Smooth muscle cell (in vitro differentiated cells): Measurements from ENCODE around the gene YAF2. TPM values are rescaled to one million over a fixed set of nuclear protein-coding genes. Genes with fewer than 3 reads are reported as not detected.

Experiments
- DNase-seq: peaks from one replicate; lab custom pipeline; 2025; ENCODE audit not compliant: unreplicated experiment; lab: John Stamatoyannopoulos, UW
- H2AFZ ChIP-seq: fragments of 200-600 bp; sonication (generic); 2 replicates; pipeline ENCODE4 v1.6.0; 2016; ENCODE audit warnings: antibody characterized with exemption, low read depth, mild to moderate bottlenecking
- H3F3A ChIP-seq: fragments of 200-600 bp; sonication (generic); 2 replicates; pipeline ENCODE4 v1.6.0; 2017; ENCODE audit warnings: antibody characterized with exemption, low read depth
- H3K27ac ChIP-seq: fragments of 200-600 bp; sonication (generic); 2 replicates; pipeline ENCODE4 v1.5.1; 2016; ENCODE audit warnings: low read depth, mild to moderate bottlenecking
- H3K27me3 ChIP-seq: fragments of 200-600 bp; sonication (generic); 2 replicates; pipeline ENCODE4 v1.6.1; 2016; ENCODE audit warnings: low read depth, mild to moderate bottlenecking
- H3K36me3 ChIP-seq: fragments of 200-600 bp; sonication (generic); 2 replicates; pipeline ENCODE4 v1.5.1; 2016; ENCODE audit warnings: low read depth
- H3K4me1 ChIP-seq: fragments of 200-600 bp; sonication (generic); 2 replicates; pipeline ENCODE4 v1.5.1; 2016; ENCODE audit warnings: low read depth
- H3K4me2 ChIP-seq: fragments of 200-600 bp; sonication (generic); 2 replicates; pipeline ENCODE4 v1.6.0; 2016; ENCODE audit warnings: mild to moderate bottlenecking
- H3K4me3 ChIP-seq: fragments of 200-600 bp; sonication (generic); 2 replicates; pipeline ENCODE4 v1.5.1; 2016; ENCODE audit warnings: mild to moderate bottlenecking
- H3K79me2 ChIP-seq: fragments of 200-600 bp; sonication (generic); 2 replicates; pipeline ENCODE4 v1.6.0; 2016; ENCODE audit warnings: low read depth, mild to moderate bottlenecking
- H3K9ac ChIP-seq: fragments of 200-600 bp; sonication (generic); 2 replicates; pipeline ENCODE4 v1.6.0; 2016; ENCODE audit warnings: low read depth
- H3K9me3 ChIP-seq: fragments of 200-600 bp; sonication (generic); replicated peaks from 2 replicates; pipeline ENCODE4 v1.5.1; 2016; ENCODE audit warnings: low read depth
- H4K20me1 ChIP-seq: fragments of 200-600 bp; sonication (generic); 2 replicates; pipeline ENCODE4 v1.6.0; 2016; ENCODE audit warnings: low read depth
- CTCF ChIP-seq: fragments of 200-600 bp; sonication (generic); IDR thresholded peaks from 2 replicates; pipeline ENCODE4 v1.5.1; 2017; ENCODE audit warnings: borderline replicate concordance, mild to moderate bottlenecking, antibody characterized with exemption; ENCODE audit not compliant: insufficient read depth, poor library complexity, severe bottlenecking
- WGBS: methylation state at CpG from one replicate; pipeline ENCODE4 v1.1.7; 2016; ENCODE audit warnings: low lambda C conversion rate; 5-methylcytosine and 5-hydroxymethylcytosine counted together
- polyA plus RNA-seq: library from polyadenylated mRNA; unstranded; fragments of >200 nt; fragmentation: Nextera tagmentation; extraction: Ambion mirVana; gene quantifications from 2 replicates; pipeline ENCODE4 v1.2.1, GENCODE V29; 2016
- total RNA-seq: library from RNA; depleted of rRNA; stranded (reverse); fragments of >200 nt; gene quantifications from 2 replicates; pipeline ENCODE4 v1.2.3, GENCODE V29; 2014

The YAF2 gene
- total and polyA plus RNA-seq, 2 experiments from 2014 or later: 21.1 to 25.0 TPM

- no peaks in the 10 kb centered on the region for H3K4me1 ChIP-seq
- H3K27me3 ChIP-seq: peaks cover 31% of the 10 kb centered on the region
- H3F3A ChIP-seq: no peaks in the 10 kb centered on the region
- TF ChIP-seq CTCF: no peak
- no peaks in the 10 kb centered on the region for H3K36me3 ChIP-seq
- no peak overlapping the region for H3K27ac ChIP-seq
- WGBS: 80% methylated on average over 3 of the region's 3 CpGs
- H4K20me1 ChIP-seq: no peaks in the 10 kb centered on the region
- H3K9me3 ChIP-seq: no peaks in the 10 kb centered on the region
- H3K9ac ChIP-seq: no peak overlapping the region
- H3K79me2 ChIP-seq: no peaks in the 10 kb centered on the region
- no peak for DNase-seq
- H3K4me3 ChIP-seq: no peak overlapping the region
- H2AFZ ChIP-seq: no peak overlapping the region
- no peak overlapping the region for H3K4me2 ChIP-seq
Measured at GRCh38 chr12:42281844-42282243, 43.8 kb upstream of the YAF2 start.

GRCh38 chr12:42281278-42281677 is 43.2 kb upstream of the YAF2 start:
- no peaks in the 10 kb centered on the region for H3K4me1 ChIP-seq
- no peak for DNase-seq
- no peaks in the 10 kb centered on the region for H4K20me1 ChIP-seq
- no peaks in the 10 kb centered on the region for H3K9me3 ChIP-seq
- 33% methylated on average over 3 of the region's 3 CpGs for whole genome bisulfite sequencing
- H3K9ac ChIP-seq: no peak overlapping the region
- peaks cover 34% of the 10 kb centered on the region for H3K27me3 ChIP-seq
- no peaks in the 10 kb centered on the region for H3K79me2 ChIP-seq
- no peak overlapping the region for H3K27ac ChIP-seq
- no peak overlapping the region for H2AFZ ChIP-seq
- no peak for TF ChIP-seq CTCF
- no peaks in the 10 kb centered on the region for H3F3A ChIP-seq
- H3K36me3 ChIP-seq: no peaks in the 10 kb centered on the region
- no peak overlapping the region for H3K4me3 ChIP-seq
- H3K4me2 ChIP-seq: no peak overlapping the region

- Histone ChIP-seq H3K4me2 (no peak overlapping the region), H4K20me1 (no peaks in the 10 kb centered on the region), H3K9ac (no peak overlapping the region), H3K27me3 (peaks cover 25% of the 10 kb centered on the region), H3K79me2 (no peaks in the 10 kb centered on the region), H3K4me1 (no peaks in the 10 kb centered on the region), H2AFZ (no peak overlapping the region), H3K4me3 (no peak overlapping the region), H3F3A (no peaks in the 10 kb centered on the region), H3K9me3 (no peaks in the 10 kb centered on the region), H3K27ac (no peak overlapping the region), H3K36me3 (no peaks in the 10 kb centered on the region)
- TF ChIP-seq CTCF: no peak
- no peak for DNase-seq
Measured at GRCh38 chr12:42278128-42278510, 40.1 kb upstream of the YAF2 start.

- Histone ChIP-seq H3K9me3 (no peaks in the 10 kb centered on the region), H3K4me3 (no peak overlapping the region), H4K20me1 (no peaks in the 10 kb centered on the region), H3K79me2 (no peaks in the 10 kb centered on the region), H3K4me1 (no peaks in the 10 kb centered on the region), H3F3A (no peaks in the 10 kb centered on the region), H3K27ac (no peak overlapping the region), H2AFZ (no peak overlapping the region), H3K4me2 (no peak overlapping the region), H3K9ac (no peak overlapping the region), H3K27me3 (peaks cover 25% of the 10 kb centered on the region), H3K36me3 (no peaks in the 10 kb centered on the region)
- 90% methylated on average over 6 of the region's 6 CpGs for WGBS
- TF ChIP-seq CTCF: no peak
- no peak for DNase-seq
Measured at GRCh38 chr12:42277396-42278127, 39.5 kb upstream of the YAF2 start.
